ELR (cell line): Measurements from ENCODE around the gene PALM3.
"Not testable (repeated sequence)": the region's sequence is repeated elsewhere in the genome, so short reads cannot be mapped to it uniquely, and the experiment has no call there.

Experiments used
- DNase-seq: peaks from one replicate; pipeline ENCODE4 v3.0.0-alpha.2; 2015; ENCODE audit warnings: low read depth

Gene PALM3

GRCh38 chr19:14030997-14031718 lies 30.7 kb downstream of the PALM3 start:
- DNase-seq: no peak

DNA sequence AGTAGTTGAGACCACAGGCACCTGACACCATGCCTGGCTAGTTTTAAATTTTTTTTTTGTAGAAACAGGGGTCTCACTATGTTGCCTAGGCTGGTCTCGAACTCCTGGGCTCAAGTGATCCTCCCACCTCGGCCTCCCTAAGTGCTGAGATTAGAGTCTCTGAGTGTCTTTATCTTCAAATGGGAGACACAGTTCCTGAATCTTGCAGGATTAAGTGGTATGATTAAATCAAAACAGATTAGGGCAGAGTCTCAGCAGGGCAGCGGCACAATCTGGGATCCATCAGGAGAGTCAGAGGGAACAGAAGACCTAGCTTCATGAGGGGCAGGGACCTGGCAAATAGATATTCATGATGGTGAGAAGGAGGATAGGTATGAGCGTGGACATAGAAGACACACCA lies 33.0 kb downstream of the PALM3 start:
- DNase-seq: no peak

DNA sequence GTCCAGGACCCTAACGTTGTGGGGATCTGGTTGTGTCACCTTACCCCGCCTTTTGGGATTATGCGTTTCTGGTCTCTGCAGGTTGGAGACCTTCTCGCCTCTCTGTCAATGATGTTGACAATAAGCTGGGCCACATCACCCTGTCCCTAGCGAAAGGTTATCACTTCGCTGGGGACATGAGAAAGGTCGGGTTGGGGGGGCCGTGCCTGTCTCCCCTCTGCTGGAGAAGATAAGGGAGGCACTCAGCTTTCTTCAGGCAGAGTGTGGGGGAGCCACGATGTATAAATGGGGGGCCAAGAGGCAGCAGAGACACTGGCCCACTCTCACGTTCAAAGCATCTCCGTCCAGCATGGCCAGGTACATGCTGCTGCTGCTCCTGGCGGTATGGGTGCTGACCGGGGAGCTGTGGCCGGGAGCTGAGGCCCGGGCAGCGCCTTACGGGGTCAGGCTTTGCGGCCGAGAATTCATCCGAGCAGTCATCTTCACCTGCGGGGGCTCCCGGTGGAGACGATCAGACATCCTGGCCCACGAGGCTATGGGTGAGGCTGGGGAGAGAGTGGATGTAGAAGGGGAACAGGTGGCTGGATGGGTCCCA lies 33.9 kb downstream of the PALM3 start, which contains the start of gene RLN3:
RLN3 (plus strand) TSS at position 293 of the 595 bp plus-strand sequence; CDS start at position 350, 57 bp downstream.
- no peak for DNase-seq

DNA sequence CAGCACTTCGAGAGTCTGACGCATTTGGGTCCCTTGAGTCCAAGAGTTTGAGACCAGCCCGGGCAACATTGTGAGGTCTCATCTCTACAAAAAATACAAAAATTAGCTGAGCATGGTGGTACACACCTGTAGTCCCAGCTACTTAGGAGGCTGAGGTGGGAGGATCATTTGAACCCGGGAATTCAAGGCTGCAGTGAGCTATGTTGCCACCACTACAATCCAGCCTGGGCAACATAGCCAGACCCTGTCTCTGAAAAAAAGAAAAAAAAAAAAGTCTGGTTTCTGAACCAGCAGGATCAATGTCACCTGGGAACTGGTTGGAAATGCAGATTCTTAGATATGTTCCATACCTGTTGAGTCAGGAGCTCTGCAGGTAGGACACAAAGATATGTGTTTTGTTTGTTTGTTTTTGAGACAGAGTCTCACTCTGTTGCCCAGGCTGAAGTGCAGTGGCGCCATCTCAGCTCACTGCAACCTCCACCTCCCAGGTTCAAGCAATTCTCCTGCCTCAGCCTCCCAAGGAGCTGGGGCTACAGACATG lies 35.2 kb downstream of the PALM3 start:
- not testable (repeated sequence) for DNase-seq

DNA sequence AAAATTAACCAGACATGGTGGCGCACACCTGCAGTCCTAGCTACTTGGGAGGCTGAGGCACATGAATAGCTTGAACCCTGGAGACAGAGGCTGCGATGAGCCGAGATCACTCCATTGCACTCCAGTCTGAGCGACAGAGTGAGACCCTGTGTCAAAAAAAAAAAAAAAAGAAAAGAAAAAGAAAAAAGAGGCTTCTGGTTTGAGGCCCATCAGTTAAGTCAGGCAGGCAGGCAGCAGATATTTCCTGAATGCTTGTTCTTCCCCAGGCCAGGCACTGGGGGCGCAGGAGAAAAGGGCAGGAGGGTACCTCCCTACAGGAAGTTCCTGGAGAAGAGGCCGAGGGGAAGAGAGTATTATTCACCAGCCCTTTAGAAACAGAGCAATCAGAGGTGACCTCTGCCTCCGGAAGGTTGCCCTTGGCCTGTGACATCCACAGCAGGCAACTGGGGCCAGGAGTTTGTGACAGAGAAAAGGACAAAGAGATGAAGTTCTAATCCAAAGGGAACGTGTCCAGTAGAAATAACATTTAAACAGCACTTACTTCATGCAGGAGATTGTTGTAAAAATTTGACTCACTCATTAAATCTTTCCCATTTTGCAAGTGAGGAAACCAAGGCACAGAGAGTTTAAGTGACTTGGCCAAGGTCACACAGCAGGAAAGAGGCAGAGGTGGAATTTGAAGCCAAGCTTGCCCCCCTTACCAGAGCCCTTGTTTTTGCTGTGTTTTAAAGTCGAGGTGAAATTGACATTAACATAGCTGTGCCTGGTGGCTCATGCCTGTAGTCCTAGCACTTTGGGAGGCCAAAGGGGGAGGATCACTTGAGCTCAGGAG lies 38.3 kb downstream of the PALM3 start:
- DNase-seq: peak; percentile 62

DNA sequence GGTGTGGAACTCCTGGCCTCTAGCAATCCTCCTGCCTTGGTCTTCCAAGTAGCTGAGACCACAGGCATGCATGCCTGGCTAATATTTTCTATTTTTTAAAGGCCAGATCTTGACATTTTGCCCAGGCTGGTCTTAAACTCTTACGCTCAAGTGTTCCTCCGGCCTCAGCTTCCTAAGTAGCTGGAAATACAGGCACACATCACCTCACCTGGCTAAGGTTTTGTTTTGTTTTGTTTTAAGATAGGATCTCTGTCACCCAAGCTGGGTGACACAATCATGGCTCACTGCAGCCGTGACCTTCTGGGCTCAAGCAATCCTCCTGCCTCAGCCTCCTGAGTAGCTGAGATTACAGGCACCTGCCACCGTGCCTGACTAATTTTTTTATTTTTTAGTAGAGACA lies 39.4 kb downstream of the PALM3 start:
- no peak for DNase-seq

DNA sequence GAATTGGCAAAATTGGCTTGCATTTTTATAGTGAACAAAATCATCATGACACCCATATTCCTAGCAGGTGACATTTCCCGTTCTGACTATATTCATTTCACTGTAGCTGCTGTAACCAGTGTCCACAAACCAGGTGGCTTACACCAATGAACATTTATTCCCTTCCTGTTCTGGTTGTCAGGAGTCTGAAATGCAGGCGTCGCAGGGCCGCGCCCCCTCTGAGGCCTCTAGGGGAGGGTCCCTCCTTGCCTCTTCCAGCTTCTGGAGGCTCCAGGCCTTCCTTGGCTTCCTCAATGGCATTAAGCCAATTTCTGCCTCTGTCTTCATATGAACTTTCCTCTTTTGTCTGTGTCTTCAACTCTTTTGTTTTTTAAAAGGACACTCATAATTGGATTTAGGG lies 40.4 kb downstream of the PALM3 start:
- DNase-seq: no peak

GRCh38 chr19:14019739-14020138 lies 42.1 kb downstream of the PALM3 start:
- not testable (repeated sequence) for DNase-seq

- DNase-seq: no peak
Observed at GRCh38 chr19:14019100-14019499, 42.8 kb downstream of the PALM3 start.

DNA sequence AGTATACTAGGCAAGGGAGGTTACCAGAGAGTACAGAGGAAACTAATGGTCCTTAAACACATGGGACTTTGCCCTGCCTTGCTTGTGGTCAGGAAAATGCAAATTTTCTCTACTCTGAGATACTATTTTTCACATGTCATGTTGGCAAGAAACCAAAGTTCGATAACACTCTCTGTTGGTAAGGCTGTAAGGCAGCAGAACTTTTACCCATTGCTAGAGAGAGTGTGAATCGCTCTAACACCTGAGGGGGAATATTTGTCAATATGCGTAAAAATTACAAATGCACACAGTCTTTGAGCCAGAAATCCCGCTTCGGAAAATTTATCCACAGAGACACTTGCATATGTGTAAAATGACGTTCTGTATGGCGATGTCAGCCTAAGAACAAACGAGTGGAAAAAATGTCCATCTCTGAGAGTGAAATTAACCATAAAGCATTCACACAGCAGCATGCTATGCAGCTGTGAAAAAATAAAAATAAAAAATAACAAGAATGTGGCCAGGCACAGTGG lies 46.3 kb downstream of the PALM3 start:
- no peak for DNase-seq

DNA sequence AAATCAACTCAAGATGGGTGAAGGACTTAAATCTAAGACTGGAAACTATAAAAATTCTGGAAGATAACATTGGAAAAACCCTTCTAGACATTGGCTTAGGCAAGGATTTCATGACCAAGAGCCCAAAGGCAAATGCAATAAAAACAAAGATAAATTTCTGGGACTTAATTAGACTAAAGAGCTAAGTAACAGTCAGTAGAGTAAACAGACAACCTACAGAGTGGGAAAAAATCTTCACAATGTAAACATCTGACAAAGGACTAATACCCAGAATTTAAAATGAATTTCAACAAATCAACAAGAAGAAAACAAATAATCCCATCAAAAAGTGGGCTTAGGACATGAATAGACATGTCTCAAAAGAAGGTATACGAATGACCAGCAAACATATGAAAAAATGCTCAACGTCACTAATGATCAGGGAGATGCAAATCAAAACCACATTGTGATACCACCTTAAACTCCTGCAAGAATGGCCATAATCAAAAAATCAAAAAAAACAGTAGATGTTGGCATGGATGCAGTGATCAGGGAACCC lies 49.4 kb downstream of the PALM3 start:
- DNase-seq: no peak

- DNase-seq: no peak
Observed at GRCh38 chr19:14006766-14007562, 54.9 kb downstream of the PALM3 start.

- peak; percentile 100 for DNase-seq
Observed at GRCh38 chr19:14006085-14006765, 55.7 kb downstream of the PALM3 start, which contains the start of gene RFX1. Gene RFX1 (minus strand): TSS chr19:14006320. CDS start chr19:13993843, 12,477 bp downstream.

DNA sequence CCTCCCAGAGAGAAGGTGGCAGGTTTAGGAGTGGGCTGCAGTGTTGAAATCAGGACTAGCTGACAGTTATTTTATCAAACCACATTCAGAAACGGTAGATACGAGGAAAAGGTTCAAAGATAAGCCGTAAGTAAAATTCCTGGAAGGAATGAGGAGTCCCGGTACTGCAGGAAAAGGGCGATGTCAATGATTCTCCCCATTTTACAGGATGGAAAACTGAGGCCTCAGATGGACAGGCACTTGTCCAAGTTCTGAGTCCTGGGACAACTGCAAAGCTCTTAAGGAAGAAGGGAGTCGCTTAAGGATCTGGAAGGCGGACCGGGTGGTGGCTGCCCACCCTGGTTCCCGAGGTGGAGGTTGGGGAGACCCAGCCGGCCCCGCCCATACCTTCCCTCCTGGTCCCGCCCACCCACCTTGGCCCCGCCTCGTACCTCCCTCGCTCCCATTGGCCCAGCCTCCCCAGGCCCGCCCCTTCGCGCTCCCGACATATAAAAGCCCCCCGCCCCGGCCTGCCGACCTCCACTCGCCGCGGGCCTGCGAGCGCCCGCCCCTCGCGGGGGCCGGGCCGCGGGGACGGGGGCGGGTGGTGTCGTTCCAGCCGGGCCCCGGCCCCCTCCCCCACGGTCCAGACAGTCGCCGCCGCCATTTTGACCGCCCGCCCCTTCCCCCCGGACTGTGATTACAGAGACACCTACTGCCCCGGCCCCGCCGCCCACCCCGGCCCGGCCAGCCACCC lies 56.4 kb downstream of the PALM3 start:
- DNase-seq: peak; percentile 88

GRCh38 chr19:14004619-14005348 lies 57.1 kb downstream of the PALM3 start:
- DNase-seq: no peak
